Heart left ventricle (tissue), 13 donors: Measurements from ENCODE around the gene USP34.

Source experiments
- POLR2A ChIP-seq, 2 donors: fragments of 450-650 bp; IDR thresholded peaks; one replicate each; pipeline ENCODE4 v1.6.1; 2017; ENCODE audit warnings: antibody characterized with exemption in 2 of 2, mild to moderate bottlenecking in 2 of 2, moderate library complexity in 2 of 2
- TF ChIP-seq, protein P1 (sequence below), 12 donors: fragments of 200-600 bp; sonication (generic) in 4 of 12; IDR thresholded peaks; one replicate each; pipeline versions ENCODE4 v1.5.0 to v1.8.0; 2018 to 2022; ENCODE audit warnings: antibody characterized with exemption in 12 of 12, mild to moderate bottlenecking in 5 of 12
- donor health status: ischemic (EF 13 %, LVEDD 7.1; RV severe dilation, severe dysfunction).
- donor health status: DM: no; HTN: yes; CAD: no.
- donor health status: DM: no; HTN: no; CAD: no.
- donor health status: ischemic (EF 25% LVEDD 6.9; RV normal size, moderate dysfunction).
- donor health status: ischemic (EF 25% LVEDD 5.7; RV mildly dilated, moderate dysfunction).
- donor health status: ischemic (EF 35%, LVEDD 5.7; RV mildly dilated, moderate dysfunction).
- donor health status: nonischemic (EF 11% LVEDD 7.7; RV severe dilation, severe dysfunction).
- donor health status: DM: yes; HTN: yes; CAD: no.
- donor health status: PGD.
- donor health status: ischemic (EF 29% LVEDD 5.4; RV normal size, mild dysfunction).
- donor health status: nonischemic (EF 23%, LVEDD 6.1; RV moderate dilation, normal function).

DNA sequence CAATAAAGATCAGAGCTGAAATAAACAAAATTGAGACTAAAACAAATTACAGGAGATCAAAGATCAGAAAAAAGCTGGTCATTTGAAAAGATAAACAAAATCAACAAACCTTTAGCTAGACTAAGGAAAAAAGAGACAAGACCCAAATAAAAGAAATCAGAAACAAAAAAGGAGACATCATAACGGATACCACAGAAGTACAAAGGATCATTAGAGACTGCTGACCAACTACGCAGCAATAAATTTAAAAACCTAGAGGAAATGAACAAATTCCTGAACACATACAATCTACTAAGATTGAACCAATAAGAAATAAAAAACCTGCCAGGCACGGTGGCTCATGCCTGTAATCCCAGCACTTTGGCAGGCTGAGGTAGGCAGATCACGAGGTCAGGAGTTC lies 33.7 kb downstream of the USP34 start:
- TF ChIP-seq, protein P1, sequence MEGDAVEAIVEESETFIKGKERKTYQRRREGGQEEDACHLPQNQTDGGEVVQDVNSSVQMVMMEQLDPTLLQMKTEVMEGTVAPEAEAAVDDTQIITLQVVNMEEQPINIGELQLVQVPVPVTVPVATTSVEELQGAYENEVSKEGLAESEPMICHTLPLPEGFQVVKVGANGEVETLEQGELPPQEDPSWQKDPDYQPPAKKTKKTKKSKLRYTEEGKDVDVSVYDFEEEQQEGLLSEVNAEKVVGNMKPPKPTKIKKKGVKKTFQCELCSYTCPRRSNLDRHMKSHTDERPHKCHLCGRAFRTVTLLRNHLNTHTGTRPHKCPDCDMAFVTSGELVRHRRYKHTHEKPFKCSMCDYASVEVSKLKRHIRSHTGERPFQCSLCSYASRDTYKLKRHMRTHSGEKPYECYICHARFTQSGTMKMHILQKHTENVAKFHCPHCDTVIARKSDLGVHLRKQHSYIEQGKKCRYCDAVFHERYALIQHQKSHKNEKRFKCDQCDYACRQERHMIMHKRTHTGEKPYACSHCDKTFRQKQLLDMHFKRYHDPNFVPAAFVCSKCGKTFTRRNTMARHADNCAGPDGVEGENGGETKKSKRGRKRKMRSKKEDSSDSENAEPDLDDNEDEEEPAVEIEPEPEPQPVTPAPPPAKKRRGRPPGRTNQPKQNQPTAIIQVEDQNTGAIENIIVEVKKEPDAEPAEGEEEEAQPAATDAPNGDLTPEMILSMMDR (IDR thresholded peaks at IDR 0.05) = no peak
- TF ChIP-seq POLR2A (IDR thresholded peaks at IDR 0.05) = no peak
